Measurements from ENCODE around the gene OR4N2.
"Not testable (repeated sequence)": the region's sequence is repeated elsewhere in the genome, so short reads cannot be mapped to it uniquely, and the experiment has no call there.

OR4N2 gene

DNA sequence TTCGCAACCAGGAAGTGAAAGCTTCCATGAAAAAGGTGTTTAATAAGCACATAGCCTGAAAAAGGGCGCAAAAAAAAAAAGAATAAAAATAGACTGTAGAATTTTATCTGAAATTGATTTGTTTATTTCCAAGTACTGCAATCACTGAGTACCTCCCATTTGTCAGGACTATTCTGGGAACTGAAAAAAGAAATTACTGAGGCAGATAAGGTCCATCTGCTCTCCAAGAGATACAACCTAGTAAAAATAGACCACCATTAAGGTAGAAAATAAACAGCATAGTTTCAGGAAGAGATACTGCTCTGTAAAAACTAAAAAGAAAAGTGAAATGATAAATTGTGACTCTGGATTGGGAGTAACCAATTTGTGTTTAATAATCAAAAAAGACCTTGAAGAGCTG, 24.7 kb downstream of the OR4N2 start:
- DNase-seq (ENCODE audit: low spot score): no peak
- Histone ChIP-seq H3K27ac (no peak overlapping the region), H3K4me3 (no peak overlapping the region)
- TF ChIP-seq, protein P1, sequence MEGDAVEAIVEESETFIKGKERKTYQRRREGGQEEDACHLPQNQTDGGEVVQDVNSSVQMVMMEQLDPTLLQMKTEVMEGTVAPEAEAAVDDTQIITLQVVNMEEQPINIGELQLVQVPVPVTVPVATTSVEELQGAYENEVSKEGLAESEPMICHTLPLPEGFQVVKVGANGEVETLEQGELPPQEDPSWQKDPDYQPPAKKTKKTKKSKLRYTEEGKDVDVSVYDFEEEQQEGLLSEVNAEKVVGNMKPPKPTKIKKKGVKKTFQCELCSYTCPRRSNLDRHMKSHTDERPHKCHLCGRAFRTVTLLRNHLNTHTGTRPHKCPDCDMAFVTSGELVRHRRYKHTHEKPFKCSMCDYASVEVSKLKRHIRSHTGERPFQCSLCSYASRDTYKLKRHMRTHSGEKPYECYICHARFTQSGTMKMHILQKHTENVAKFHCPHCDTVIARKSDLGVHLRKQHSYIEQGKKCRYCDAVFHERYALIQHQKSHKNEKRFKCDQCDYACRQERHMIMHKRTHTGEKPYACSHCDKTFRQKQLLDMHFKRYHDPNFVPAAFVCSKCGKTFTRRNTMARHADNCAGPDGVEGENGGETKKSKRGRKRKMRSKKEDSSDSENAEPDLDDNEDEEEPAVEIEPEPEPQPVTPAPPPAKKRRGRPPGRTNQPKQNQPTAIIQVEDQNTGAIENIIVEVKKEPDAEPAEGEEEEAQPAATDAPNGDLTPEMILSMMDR (IDR thresholded peaks at IDR 0.05): no peak

DNA sequence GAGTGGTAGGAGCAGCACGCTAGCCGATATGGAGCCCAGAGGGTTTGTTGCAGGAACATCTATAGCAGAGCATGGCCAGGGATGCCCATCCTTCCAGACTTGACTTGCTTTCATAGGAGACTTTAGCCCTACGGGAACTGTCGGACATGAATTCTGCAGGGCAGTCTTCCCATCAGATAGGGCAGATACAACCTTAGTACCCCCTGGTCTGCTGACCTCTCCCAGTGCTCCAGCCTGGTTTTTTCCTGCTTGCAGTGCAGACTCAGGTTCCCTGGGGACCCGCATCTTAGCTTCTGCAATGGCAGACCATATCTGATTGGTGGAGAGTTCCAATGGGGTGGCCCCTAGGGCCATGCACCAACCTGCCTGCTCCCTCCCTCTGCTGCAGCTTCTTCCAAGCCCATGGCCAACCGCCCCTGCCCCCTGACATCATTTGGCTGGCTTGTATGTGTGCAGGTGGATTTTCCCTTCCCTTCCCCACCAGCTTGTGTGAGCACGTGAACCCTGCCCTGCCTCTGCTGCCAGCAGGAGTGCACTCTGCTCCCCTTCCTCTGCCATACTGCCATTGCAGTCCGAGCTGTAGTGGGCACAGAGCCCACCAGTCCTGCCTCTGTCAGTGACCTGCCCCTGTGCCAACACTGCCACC, 30.8 kb downstream of the OR4N2 start:
- H3K27ac ChIP-seq; H3K4me3 ChIP-seq; DNase-seq (ENCODE audit: low spot score): not testable (repeated sequence)

DNA sequence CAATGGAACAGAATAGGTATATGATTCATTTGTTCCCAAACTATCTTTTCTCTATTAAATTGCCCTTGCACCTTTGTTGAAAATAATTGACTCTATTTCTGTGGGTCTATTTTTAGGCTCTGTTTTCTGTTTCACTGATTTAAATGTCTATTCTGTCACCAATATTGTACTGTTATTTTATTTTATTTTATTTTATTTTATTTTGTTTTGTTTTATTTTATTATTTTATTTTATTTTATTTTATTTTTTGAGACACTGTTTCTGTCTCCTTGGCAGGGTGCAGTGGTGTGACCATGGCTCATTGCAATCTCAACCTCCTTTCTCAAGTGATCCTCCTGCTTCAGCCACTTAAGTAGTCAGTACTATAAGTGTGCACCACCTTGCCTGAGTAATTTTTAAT, 34.9 kb downstream of the OR4N2 start:
- H3K4me3 ChIP-seq: no peak overlapping the region
- H3K27ac ChIP-seq: no peak overlapping the region
- TF ChIP-seq, protein P1 (IDR thresholded peaks at IDR 0.05): no peak
- no peak for DNase-seq (ENCODE audit: low spot score)

DNA sequence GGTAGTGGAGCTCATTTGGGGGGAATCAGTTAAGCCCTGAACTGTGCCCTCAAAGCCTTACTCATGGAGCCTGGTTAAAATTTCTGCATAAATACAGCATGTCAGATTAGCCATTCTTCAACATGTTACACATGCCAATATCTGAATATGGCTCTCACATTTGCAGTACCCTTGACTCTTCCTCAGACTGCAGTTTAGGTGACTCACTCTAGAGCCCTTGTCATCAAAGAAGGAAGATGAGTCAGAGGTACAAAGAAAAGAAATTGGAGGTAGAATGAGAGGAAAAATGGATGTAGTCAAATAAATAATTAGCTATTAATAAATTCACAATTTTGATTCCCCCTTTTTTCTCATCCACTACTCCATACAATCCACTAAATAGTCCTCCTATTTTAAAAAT, 47.8 kb downstream of the OR4N2 start:
- H3K27ac ChIP-seq: no peak overlapping the region
- TF ChIP-seq, protein P1 (IDR thresholded peaks at IDR 0.05): no peak
- no peak for DNase-seq (ENCODE audit: low spot score)
- H3K4me3 ChIP-seq: no peak overlapping the region

DNA sequence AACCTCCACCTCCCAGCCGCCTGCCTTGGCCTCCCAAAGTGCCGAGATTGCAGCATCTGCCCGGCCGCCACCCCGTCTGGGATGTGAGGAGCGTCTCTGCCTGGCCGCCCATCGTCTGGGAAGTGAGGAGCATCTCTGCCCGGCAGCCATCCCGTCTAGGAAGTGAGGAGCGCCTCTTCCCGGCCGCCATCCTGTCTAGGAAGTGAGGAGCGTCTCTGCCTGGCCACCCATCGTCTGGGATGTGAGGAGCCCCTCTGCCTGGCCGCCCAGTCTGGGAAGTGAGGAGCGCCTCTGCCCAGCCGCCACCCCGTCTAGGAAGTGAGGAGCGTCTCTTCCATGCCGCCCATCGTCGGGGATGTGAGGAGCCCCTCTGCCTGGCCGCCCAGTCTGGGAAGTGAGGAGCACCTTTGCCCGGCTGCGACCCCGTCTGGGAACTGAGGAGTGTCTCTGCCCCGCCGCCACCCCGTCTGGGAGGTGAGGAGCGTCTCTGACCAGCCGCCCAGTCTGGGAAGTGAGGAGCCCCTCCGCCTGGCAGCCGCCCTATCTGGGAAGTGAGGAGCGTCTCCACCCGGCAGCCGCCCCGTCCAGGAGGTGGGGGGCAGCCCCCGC, 62.6 kb downstream of the OR4N2 start:
- DNase-seq (ENCODE audit: low spot score); H3K27ac ChIP-seq; H3K4me3 ChIP-seq: not testable (repeated sequence)

DNA sequence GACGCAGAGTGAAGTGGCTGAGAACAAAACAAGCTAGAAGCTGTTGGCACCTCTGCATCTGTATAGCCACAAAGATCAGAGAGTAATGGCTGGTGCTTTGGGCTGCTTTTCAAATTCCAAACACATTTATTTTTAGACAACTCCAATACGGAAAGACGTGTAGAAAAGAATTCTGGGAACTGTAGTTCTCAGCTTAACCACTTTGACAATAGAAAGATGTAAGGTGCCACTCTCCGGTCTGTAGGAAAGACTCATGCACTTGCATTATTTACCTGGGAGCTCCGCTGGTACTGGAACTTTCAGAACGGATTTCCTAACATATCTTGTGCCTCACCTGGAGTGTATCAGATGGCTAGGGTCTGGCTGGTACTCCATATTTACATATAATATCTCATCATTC, 69.6 kb downstream of the OR4N2 start:
- TF ChIP-seq, protein P1 (IDR thresholded peaks at IDR 0.05): no peak
- DNase-seq (ENCODE audit: low spot score): no peak
- no peak overlapping the region for H3K4me3 ChIP-seq
- H3K27ac ChIP-seq: no peak overlapping the region

GRCh38 chr14:19874842-19875241, 71.3 kb downstream of the OR4N2 start, which contains the start of gene OR4K2:
Gene OR4K2 (plus strand): TSS chr14:19875142. CDS start chr14:19876268, 1,126 bp downstream.
- DNase-seq (ENCODE audit: low spot score): no peak
- Histone ChIP-seq H3K27ac (no peak within 1 kb of the TSS), H3K4me3 (no peak within 1 kb of the TSS)
- TF ChIP-seq, protein P1 (IDR thresholded peaks at IDR 0.05): no peak

DNA sequence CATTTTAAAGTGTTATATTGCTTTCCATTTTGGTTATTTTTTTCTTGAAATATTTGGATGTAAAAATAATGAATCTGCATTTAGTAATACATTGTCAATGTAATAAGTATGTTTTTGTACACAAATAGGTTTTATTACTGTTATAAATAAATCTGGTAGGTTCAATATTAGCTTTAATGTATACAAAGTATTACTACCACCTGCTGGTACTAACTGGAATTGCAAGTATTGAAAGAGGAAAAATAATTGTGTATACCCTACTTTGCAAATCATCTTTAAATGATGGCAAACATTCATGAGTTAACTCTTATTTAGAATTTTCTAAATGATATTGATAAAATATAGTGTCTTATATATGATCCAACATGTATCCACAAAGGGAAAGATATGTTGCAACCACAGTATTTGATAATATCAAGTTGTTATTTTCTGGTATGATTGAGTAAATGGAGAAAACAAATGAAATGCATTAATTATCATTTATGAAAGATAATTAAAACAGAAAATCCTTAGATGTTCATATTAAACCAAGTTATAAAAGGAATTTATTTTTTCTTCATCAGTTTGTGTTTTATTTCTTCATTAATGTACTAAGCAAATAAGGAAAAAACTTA, 74.6 kb downstream of the OR4N2 start:
- DNase-seq (ENCODE audit: low spot score): no peak
- TF ChIP-seq, protein P1 (IDR thresholded peaks at IDR 0.05): no peak
- H3K27ac ChIP-seq: no peak overlapping the region
- H3K4me3 ChIP-seq: no peak overlapping the region

All from coronary artery (tissue), 2 donors.